GM23248 (cell line): ENCODE results near the gene LSM14B. TPM values are rescaled to one million over a fixed set of nuclear protein-coding genes. Genes with fewer than 3 reads are reported as not detected.

ENCODE experiments used
- DNase-seq: peaks from one replicate; pipeline ENCODE4 v3.0.0-alpha.2; 2015
- H2AFZ ChIP-seq: fragments of 200-600 bp; sonication (generic); 2 replicates; pipeline ENCODE4 v1.6.1; 2016; ENCODE audit warnings: antibody characterized with exemption
- H3F3A ChIP-seq: fragments of 200-600 bp; sonication (generic); 2 replicates; pipeline ENCODE4 v1.6.1; 2016; ENCODE audit warnings: mild to moderate bottlenecking, antibody characterized with exemption, mixed run types; ENCODE audit not compliant: insufficient read depth
- H3K27ac ChIP-seq: fragments of 200-600 bp; sonication (generic); 2 replicates; pipeline ENCODE4 v1.5.1; 2016; ENCODE audit warnings: mild to moderate bottlenecking
- H3K27me3 ChIP-seq: fragments of 200-600 bp; sonication (generic); replicated peaks from 2 replicates; pipeline ENCODE4 v1.6.1; 2016; ENCODE audit warnings: mild to moderate bottlenecking; ENCODE audit not compliant: insufficient read depth
- H3K36me3 ChIP-seq: fragments of 200-600 bp; sonication (generic); 2 replicates; pipeline ENCODE4 v1.6.1; 2016; ENCODE audit warnings: low read depth, mild to moderate bottlenecking
- H3K4me1 ChIP-seq: fragments of 200-600 bp; sonication (generic); 2 replicates; pipeline ENCODE4 v1.6.1; 2016; ENCODE audit warnings: mild to moderate bottlenecking; ENCODE audit not compliant: insufficient read depth
- H3K4me2 ChIP-seq: fragments of 200-600 bp; sonication (generic); one replicate; pipeline ENCODE4 v1.6.1; 2016; ENCODE audit warnings: mild to moderate bottlenecking; ENCODE audit not compliant: unreplicated experiment
- H3K4me3 ChIP-seq: fragments of 200-600 bp; sonication (generic); 2 replicates; pipeline ENCODE4 v1.5.1; 2016; ENCODE audit warnings: mild to moderate bottlenecking
- H3K79me2 ChIP-seq: fragments of 200-600 bp; sonication (generic); 2 replicates; pipeline ENCODE4 v1.6.1; 2016; ENCODE audit warnings: mild to moderate bottlenecking; ENCODE audit not compliant: insufficient read depth
- H3K9ac ChIP-seq: fragments of 200-600 bp; sonication (generic); 2 replicates; pipeline ENCODE4 v1.6.1; 2016; ENCODE audit warnings: mild to moderate bottlenecking
- H3K9me2 ChIP-seq: fragments of 200-600 bp; sonication (generic); 2 replicates; pipeline ENCODE4 v1.6.1; 2016; ENCODE audit warnings: mixed run types, mild to moderate bottlenecking, moderate library complexity; ENCODE audit not compliant: insufficient read depth
- H3K9me3 ChIP-seq: fragments of 200-600 bp; sonication (generic); one replicate; pipeline ENCODE4 v1.6.1; 2017; ENCODE audit warnings: low read depth
- H4K20me1 ChIP-seq: fragments of 200-600 bp; sonication (generic); 2 replicates; pipeline ENCODE4 v1.6.0; 2016; ENCODE audit not compliant: insufficient read depth
- EZH2 ChIP-seq: fragments of 200-600 bp; sonication (generic); IDR thresholded peaks from 2 replicates; pipeline ENCODE4 v1.6.1; 2018; ENCODE audit warnings: antibody characterized with exemption, mild to moderate bottlenecking; ENCODE audit not compliant: insufficient read depth, poor library complexity, severe bottlenecking
- EZH2phosphoT487 ChIP-seq: fragments of 200-600 bp; sonication (generic); IDR thresholded peaks from 2 replicates; pipeline ENCODE4 v1.6.1; 2018; ENCODE audit warnings: antibody characterized with exemption, moderate library complexity, mild to moderate bottlenecking, low read depth; ENCODE audit not compliant: insufficient read depth
- WGBS, 2 experiments: methylation state at CpG; one replicate each; pipeline ENCODE4 v1.1.6; 2015 to 2017; ENCODE audit warnings: low lambda C conversion rate in 2 of 2, low coverage in 1 of 2; ENCODE audit errors: missing lambda C conversion rate in 2 of 2; 5-methylcytosine and 5-hydroxymethylcytosine counted together
- in situ Hi-C: fragments of 300-500 bp; cut with MboI; formaldehyde crosslinking; loops from 2 replicates; pipeline ENCODE4 v1.15.0; 2020
- polyA plus RNA-seq: library from polyadenylated mRNA; unstranded; fragments of >200 nt; fragmentation: Nextera tagmentation; extraction: Ambion mirVana; gene quantifications from 2 replicates; pipeline ENCODE4 v1.2.1, GENCODE V29; 2016
- total RNA-seq: library from RNA; depleted of rRNA; stranded (reverse); fragments of >200 nt; shearing (Covaris generic); gene quantifications from 2 replicates; pipeline ENCODE4 v1.2.3, GENCODE V29; 2014; rRNA removed

Gene LSM14B
- total and polyA plus RNA-seq, 2 experiments from 2014 or later: 1.3 to 28.0 TPM

DNA sequence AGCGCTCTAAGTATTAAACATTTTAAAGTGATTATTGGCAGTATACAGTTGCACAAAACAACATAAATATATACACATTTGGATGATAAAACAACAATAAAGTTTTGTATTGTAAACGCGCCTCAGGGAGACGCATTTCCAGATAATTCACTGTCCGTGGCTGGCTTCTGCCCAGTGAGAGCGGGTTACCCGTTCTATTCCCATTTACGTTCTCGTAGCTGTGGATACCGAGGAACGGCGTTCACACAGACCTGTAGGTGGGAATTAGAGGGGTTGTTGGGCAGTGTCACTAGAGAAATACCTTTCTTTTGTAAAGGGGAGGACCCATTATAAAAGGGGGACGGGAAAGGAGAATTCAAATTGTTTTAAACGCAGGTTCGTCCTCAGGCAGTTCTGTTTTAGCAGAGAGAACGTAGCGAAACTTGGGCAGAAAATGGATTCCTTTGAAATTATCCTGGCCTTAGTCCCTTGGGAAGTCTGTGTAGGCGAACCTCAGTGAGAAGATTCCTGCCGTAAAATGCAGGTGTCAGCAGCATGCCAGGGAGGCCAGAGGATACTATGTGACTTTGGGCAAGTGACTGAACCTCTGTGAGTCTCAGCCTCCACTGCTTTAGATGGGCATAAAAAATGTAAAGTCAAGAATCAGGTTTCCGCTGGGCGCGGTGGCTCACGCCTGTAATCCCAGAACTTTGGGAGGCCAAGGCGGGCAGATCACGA is 61.3 kb downstream of the LSM14B start:
- H3K9me2 ChIP-seq: no peaks in the 10 kb centered on the region
- H3K9ac ChIP-seq: peak overlapping the region; percentile 99
- no peaks in the 10 kb centered on the region for H4K20me1 ChIP-seq
- H3K36me3 ChIP-seq: peaks cover 4% of the 10 kb centered on the region; the same call in 1 of the 2 replicates
- H3K79me2 ChIP-seq: peaks cover 66% of the 10 kb centered on the region
- H3K27ac ChIP-seq: peak overlapping the region; percentile 83
- H3K4me1 ChIP-seq: peaks cover 32% of the 10 kb centered on the region
- WGBS, 2 experiments: 24% methylated on average over 24 of the region's 25 CpGs
- peak overlapping the region; percentile 97 for H3K4me2 ChIP-seq
- in situ Hi-C loops: no loop called here
- peaks cover 22% of the 10 kb centered on the region for H3F3A ChIP-seq
- H3K27me3 ChIP-seq: no peaks in the 10 kb centered on the region
- H3K9me3 ChIP-seq: no peaks in the 10 kb centered on the region
- H2AFZ ChIP-seq: peak overlapping the region; percentile 91
- H3K4me3 ChIP-seq: peak overlapping the region; percentile 99
- peak; percentile 57 for DNase-seq
- TF ChIP-seq EZH2 (no peak), EZH2phosphoT487 (no peak)

Other genes with a start within 250 kb of the LSM14B start
- gene TAF4, start 56.6 kb upstream of the LSM14B start, total RNA-seq: 2.9 and 4.2 TPM in 2 replicates
- 0.80 and 1.4 TPM in 2 replicates for gene TAF4, start 56.6 kb upstream of the LSM14B start, polyA plus RNA-seq
- gene PSMA7, start 20.9 kb downstream of the LSM14B start, total RNA-seq: 268 and 308 TPM in 2 replicates
- 488 and 493 TPM in 2 replicates for gene PSMA7, start 20.9 kb downstream of the LSM14B start, polyA plus RNA-seq
- 7.5 and 8.8 TPM in 2 replicates for gene SS18L1, start 21.3 kb downstream of the LSM14B start, total RNA-seq
- gene SS18L1, start 21.3 kb downstream of the LSM14B start, polyA plus RNA-seq: 1.5 and 2.3 TPM in 2 replicates
- 20.2 and 30.5 TPM in 2 replicates for gene MTG2, start 60.6 kb downstream of the LSM14B start, total RNA-seq
- 17.3 and 17.5 TPM in 2 replicates for gene MTG2, start 60.6 kb downstream of the LSM14B start, polyA plus RNA-seq
- gene HRH3, start 97.8 kb downstream of the LSM14B start, total RNA-seq: not detected in 2 replicates
- gene HRH3, start 97.8 kb downstream of the LSM14B start, polyA plus RNA-seq: not detected in 2 replicates
- 22.4 and 27.9 TPM in 2 replicates for gene OSBPL2, start 116.0 kb downstream of the LSM14B start, total RNA-seq
- 22.2 and 24.8 TPM in 2 replicates for gene OSBPL2, start 116.0 kb downstream of the LSM14B start, polyA plus RNA-seq
- gene ADRM1, start 180.5 kb downstream of the LSM14B start, total RNA-seq: 117 and 138 TPM in 2 replicates
- 162 and 175 TPM in 2 replicates for gene ADRM1, start 180.5 kb downstream of the LSM14B start, polyA plus RNA-seq
- 4.5 and 13.9 TPM in 2 replicates for gene LAMA5, start 244.8 kb downstream of the LSM14B start, total RNA-seq
- gene LAMA5, start 244.8 kb downstream of the LSM14B start, polyA plus RNA-seq: 4.3 and 6.0 TPM in 2 replicates